ENCODE results near the gene PERP. TPM values are rescaled to one million over a fixed set of nuclear protein-coding genes. Genes with fewer than 3 reads are reported as not detected.
"Not testable (repeated sequence)": the region's sequence is repeated elsewhere in the genome, so short reads cannot be mapped to it uniquely, and the experiment has no call there.

Gene PERP
- total RNA-seq, 1 donor from 2014 or later = 21.8 TPM

DNA sequence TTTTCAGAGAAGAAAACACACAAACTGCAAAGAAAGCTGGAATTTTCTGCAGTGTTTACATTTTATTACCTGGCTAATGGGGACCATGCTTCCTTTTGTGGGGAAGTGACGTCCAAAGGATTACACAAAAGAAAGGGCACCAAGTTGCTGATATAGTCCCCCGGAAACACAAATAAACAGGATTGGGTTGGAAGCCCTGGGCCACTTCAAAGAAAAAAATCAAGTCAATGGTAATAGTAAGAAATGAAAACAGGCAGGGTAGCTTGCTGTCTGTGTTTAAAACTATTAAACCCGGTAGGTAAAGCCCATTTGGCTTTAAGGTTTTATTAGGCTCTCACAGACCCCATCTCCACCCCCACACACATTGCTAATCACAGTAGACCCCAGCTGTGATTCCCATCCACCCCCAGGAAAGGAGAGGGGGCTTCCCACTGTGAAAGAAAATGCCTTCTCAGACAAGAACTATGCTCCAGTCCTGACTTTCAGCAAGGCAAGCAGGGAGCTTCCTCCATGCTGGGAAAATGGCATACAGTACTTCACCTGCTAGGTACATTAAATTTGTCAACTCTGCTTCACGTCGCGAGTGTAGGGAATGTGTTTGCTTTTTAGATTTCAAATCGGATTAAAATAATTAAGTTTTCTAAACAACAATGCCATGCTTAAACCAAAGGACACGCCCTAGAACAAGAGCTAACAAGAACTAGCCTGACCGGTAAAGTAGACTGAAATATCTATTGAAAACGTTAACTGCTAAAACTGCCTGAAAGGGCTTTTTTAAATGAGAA, 1.1 kb downstream of the PERP start:
- no peak for DNase-seq (ENCODE audit: low spot score)

DNA sequence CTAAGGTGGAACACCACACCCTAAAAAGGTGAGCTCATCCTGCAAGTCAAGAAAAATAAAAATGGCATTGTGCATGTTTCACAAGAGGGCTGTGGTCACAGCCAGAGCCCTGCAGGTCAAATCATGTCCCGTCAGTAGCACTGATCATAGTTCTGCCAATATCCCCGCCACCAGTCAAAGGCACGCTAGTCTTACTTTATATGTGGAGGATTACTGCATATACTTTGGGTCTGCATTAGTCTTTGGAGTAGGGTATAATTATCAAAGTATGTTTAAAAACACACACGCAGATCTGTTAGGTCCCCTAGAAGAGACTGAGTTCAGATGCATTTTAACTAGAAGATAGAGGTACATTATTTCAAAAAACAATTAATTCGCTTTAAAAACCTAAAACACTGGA, 1.8 kb downstream of the PERP start:
- no peak for DNase-seq (ENCODE audit: low spot score)

DNA sequence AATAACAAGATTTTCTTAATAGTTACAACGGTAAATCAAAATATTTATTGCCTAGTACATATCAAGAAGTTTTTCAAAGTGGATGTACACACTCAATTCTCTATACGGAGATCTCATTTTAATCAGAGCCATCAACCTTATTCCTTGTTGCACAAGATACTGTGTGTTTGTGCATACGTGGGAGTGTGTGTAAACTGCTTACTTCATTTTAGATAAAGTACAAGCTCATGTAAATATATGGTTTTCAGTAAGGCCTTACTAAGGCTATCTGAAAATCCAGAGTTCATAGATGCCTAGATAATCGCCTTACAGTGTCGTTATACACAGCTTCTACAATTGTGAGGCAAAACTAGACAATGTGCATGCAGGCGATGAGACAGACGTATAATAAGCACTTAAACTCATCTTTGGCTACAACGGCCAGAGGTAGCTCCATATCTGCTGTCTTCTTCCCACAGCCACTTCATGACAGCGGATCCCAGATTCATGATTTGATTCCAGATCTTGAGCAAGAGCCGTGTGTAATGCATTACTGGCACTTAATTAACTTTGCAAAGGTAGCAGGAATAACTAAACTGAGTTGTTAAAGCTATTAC, 2.5 kb downstream of the PERP start:
- no peak for DNase-seq (ENCODE audit: low spot score)

DNA sequence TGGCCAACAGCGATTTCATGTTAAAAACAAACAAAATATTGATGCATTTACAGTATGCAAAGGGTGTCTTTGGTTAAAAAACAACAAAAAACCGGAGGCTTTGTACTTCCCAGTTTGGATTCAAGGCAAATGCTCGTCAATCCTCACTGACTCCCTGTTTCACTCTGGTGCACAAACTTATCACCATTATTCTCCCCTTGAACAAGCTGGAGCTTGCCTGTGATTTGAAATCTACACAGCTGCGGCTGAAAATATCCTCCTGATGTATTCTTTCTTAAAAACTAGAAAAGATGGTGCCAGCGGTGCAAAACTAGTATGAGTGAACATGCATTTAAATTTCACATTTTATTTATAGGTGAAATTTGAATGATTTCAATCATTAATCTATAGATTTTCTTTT, 3.3 kb downstream of the PERP start:
- DNase-seq (ENCODE audit: low spot score) = no peak

DNA sequence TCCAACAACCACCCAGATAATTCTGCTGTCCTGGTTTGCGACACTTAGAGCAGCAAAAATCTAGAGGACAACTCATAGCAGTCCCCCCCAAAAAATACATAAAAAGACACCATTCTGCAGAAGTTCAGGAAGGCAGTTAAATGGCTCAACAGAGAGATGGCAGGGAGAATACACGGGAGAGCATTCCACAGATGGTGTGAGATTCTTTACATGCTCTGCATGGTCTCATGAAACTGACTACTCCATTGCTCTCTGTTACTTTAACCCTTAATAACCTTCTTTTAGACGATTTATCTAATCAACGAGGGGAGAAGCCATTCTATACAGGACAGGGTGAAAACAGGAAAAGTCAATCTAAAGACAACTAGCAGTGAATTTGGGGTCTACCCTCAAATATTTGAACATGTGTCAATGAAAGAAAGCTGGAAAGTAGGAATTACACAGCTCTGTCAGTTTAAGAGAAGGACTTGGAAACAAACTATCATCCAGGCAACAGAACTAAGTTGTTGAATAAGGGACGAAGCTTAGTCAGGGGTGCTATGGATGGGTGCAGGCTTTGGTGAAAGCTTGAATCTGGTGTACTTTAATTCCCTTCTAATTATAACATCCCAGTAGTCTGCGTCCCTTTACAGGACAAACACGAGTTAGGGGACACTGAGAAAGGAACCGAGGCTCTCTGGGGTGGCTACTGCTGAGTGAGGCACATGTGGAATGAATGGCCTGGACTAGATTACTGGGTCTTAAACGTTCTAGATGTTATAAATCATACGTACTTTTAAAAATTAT, 5.1 kb downstream of the PERP start:
- DNase-seq (ENCODE audit: low spot score) = no peak

DNA sequence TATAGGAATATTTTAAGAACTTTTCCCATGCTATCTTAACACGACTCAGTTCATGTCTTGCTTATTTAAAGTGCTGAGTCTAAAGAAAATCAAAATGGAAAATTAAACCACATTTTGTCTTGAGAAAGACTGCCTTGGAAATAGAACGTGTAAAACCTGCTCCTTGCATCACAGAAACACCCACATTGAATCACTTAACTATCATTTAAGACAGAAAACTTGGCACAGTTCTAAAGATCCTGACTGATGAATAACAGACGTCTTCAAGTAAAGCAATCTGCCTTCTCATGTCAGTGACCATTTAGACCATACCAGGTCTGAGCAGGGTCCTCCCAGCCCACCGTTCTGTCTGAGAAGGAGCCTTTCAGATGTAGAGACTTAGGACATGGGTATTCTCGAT, 7.4 kb downstream of the PERP start:
- DNase-seq (ENCODE audit: low spot score) = no peak

DNA sequence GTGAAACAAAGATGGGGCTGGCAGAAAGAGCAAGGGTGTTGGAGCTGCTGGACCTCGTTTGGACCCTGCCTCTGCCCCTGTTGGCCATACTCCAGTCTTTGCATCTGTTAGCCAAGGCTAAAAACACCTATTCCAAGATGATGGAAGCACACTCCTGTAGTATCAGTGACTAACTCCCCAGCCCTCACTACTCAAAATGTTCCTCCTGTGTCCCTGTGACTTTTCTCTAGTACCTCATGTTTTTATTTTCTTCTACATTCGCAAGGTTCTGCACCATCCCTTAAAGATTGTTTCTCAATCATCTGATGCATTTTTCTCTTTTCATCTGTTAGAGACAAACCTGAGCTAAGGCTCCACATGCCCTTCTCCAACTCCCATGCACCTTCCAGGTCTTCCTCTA, 8.9 kb downstream of the PERP start:
- DNase-seq (ENCODE audit: low spot score) = no peak

DNA sequence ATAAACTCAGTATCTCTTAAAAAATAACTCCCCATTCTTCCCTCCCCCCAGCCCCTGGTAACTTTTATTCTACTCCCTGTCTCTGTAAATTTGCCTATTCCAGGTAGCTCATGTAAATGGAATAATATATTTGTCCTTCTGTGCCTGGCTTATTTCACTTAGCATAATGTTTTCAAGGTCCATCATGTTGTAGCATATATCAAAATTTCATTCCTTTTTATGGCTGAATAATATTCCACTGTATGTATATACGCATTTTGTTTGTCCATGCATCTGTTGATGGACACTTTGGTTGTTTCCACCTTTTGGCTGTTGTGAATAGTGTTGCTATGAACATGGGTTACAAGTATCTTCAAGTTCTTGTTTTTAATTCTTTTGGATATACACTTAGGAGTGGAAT, 13.0 kb downstream of the PERP start:
- DNase-seq (ENCODE audit: low spot score) = no peak

DNA sequence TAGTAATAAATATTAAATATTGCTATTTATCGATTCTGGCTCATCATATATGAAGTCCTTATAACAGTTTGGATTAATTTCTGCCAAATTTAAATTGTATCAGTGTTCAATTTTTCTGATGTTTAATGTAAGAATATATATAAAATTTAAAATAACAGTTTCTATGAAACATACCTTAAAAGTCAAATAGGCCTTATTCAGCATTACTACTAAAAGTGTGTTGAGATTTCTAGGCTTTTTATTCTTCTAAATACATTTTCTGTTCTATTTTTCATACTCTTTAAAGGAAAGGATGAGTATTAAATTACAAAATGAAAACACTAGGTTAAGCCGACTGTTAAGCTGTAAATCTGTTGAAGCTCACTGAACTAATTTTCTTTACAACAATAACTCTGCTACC, 13.6 kb downstream of the PERP start:
- DNase-seq (ENCODE audit: low spot score) = no peak

DNA sequence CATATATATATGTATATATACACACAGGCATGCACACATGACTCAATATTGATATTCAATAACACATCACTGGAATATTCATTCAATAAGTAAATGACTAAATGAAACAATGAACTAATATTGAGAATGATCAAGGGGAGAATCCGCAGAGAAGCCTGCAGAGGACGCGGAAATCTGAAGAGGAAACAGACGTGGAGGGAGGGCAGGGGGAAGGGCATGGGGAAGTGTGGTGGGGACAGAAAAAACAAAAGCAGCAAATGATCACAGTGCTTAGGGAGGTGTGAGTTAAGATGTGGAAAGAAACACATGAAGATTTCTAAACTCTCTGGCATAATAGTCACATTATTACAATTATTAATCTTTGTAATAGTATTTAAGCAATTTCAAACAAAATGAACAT, 14.5 kb downstream of the PERP start:
- DNase-seq (ENCODE audit: low spot score) = no peak

DNA sequence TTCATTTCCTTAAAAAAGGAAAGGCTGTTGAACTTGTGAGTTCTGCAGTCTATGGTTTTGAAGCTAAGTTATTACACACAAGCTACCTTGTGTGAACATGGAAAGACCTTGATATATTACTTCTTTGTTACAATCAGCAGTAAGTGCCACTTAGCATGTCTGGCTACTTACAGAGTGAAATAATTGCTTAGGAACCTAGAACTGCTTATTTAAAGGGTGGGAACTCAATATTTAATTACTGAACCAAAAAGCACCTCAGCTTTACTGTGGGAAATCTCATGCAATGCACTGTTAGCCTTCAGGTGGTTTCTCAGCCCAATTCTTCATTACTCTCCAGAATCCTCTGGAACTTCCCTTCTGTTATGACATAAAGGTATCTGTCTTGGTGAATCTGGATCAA, 17.9 kb downstream of the PERP start:
- DNase-seq (ENCODE audit: low spot score) = no peak

DNA sequence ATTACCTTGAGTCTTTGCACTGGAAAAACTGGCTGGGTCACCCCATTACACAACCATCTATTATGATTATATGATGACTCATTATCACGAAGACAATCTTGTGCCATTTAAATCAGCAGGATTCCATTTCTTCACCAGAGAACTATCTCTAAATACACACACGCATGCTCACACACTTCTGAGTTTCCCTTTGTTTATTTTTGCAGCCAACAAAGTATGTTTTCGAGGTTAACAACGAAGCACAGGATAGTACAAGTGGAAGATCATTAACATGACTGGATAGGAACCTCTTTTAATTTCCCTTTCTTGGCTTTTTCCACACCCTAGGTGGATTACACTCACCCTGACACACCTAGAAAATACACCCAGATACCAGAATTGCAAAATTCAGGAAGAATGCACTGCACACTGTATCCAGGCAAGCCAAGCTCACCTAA, 18.9 kb downstream of the PERP start:
- no peak for DNase-seq (ENCODE audit: low spot score)

DNA sequence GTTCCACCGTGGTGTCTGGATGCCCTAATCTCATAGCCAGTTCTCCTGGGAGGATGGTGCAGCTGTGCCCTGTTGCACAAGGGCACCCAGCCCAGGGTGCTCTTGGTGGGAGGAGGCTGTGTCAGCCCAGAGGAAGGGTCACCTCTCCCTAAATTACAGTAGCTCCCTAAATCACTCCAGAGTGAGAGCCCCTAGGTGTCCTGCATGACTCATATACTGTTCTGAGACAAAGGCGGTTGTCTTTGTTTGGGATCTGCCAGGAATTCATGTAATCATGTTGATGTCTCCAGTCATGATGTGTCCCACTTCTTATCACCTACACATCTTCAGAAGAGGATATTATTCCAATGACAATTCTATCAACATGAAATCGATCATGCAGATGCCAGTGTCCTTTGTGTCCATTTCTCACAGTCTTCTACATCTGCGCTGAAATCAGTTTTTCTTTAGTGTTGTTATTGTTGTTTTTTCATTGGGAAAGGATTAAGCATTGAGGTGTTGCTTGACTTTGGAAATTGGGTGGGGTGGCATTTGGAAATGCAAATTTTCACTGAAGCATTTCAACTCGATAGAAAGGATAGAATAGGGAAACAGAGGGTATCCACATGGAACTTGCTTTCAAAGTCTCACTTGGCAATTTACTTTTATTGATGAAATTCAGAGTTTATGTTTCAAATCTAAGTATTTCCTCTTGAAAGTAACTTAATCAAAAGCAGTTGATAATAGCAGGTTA, 19.5 kb downstream of the PERP start:
- no peak for DNase-seq (ENCODE audit: low spot score)

DNA sequence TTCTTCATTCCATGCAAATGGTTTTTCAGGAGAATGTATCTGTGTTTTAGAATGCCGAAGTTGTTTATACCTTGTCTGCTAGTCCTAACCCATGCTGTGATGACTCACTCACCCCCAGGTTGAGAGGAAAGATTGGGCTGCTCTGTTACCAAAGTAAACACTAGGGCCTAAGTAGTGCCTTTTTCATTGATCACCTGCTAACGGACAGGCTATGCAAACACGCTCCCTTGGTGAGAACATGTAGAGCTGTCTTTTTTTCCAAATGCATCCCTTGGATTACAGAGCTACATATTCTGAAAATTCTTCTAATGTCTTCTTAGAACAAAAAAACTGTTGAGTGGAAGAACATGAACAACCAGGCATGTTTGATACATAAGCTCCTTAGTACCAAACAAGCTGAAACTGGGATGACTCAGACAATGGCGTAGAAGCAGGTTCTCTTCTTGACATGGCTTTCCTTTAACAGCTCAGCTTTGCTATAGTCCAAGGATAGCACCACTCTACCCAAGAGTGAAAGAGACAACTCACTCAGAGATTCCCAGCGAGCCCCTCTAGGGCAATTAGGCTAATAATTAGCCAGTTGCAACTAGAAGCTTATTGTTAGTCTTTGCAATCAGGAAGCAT, 20.5 kb downstream of the PERP start:
- no peak for DNase-seq (ENCODE audit: low spot score)

DNA sequence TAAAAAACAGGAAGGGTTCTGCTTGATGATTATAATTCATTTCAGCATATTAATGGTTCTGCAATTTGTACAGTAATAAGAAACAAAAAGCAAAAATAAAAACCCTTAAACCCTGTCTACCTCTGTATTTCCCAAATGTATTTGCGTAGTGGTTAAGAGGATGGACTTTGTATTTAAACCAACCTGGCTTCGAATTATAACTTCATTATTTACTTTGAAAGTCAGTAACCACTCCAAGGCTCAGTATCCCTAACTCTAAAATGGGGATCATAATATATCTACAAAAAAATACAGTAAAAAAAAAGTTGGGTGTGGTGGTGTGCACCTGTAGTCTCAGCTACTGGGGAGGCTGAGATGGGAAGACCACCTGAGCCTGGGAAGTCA, 21.4 kb downstream of the PERP start:
- no peak for DNase-seq (ENCODE audit: low spot score)

DNA sequence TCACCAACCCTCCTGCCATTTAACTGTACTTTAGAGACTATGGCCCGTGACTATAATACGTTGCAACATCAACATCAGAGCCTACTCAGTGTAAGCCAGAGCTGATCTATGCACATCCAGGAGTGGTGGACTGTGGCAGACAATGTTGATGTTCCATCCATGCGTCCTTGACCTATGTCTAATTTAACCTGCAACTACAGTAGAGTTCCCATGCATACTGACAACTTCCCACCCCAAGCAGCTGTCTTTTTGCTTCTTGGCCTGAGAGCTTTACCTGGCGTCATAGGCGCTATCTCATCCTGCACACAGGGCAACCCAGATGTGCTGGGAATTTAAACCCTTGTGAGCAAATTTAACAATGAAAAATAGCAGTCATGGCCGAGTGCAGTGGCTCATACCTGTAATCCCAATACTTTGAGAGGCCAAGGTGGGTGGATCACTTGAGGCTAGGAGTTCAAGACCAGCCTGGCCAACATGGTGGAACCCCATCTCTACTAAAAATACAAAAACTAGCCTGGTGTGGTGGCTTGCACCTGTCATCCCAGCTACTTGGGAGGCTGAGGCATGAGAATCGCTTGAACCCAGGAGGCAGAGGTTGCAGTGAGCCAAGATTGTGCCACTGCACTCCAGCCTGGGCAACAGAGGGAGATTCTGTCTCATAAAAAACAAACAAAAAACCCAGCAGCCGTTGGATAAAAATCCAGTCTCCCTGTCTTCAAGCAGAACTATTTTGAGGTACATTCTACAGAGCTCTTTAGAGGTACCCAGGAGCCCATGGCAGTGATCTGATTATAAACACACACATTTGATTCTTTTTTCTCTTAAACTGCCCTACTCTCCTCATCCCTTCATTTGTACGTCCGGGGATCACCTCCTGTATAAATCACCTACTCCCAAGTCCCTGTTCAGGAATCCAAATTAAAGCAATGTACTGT, 22.0 kb downstream of the PERP start:
- DNase-seq (ENCODE audit: low spot score) = no peak

DNA sequence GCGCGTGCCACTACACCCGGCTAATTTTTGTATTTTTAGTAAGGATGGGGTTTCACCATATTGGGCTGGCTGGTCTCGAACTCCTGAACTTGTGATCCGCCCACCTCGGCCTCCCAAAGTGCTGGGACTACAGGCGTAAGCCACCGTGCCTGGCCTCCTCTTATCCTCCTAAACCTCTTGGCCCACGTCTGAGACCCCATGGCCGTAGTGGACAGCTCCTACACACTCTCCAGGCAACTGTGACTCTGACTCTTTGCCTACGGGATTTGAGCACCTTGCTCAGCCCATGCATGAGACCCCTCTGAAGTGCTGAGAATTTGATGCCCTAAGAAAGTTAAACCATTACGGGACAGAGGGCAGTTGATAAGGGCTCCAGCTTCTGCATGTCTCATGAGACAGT, 25.0 kb downstream of the PERP start:
- no peak for DNase-seq (ENCODE audit: low spot score)

DNA sequence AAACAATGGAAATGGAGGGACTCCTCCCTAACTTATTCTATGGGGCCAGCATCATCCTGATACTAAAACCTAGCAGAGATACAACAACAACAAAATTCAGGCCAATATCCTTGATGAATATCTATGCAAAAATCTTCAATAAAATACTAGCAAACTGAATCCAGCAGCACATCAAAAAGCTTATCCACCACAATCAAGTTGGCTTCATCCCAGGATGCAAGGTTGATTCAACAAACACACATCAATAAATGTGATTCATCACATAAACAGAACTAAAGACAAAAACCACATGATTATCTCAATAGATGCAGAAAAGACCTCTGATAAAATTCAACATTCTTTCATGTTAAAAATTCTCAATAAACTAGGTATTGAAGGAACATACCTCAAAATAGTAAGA, 27.7 kb downstream of the PERP start:
- not testable (repeated sequence) for DNase-seq (ENCODE audit: low spot score)

DNA sequence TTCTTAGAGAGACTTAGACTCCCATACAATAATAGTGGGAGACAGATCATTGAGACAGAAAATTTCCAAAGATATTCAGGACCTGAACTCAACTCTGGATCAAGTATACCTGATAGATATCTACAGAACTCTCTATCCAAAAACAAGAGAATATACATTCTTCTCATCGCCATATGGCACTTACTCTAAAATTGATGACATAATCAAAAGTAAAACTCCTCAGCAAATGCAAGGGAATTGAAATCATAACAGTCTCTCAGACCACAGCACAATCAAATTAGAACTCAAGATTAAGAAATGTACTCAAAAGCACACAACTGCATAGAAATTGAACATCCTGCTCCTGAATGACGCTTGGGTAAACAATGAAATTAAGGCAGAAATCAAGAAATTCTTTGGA, 28.7 kb downstream of the PERP start:
- no peak for DNase-seq (ENCODE audit: low spot score)

DNA sequence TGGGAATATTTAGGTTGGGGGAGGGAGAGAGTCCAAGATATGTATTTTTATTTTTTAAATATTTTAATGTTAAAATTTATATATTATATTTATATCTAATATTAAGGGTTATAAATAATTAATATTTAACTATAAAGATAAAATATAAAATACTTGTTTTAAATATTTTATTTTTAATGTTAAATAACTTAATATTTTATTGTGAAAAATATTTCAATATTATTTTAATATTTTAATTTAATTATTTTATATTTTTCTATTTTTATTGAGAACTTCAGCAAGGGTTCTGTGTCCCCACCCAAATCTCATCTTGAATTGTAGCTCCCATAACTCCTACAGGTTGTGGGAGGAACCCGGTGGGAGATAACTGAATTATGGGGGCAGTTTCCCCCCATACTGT, 34.0 kb downstream of the PERP start:
- DNase-seq (ENCODE audit: low spot score) = no peak

Measured in mesenteric fat pad (tissue), 1 donor.